ELR (cell line): Measurements from ENCODE around the gene THRAP3.

Source experiments
- DNase-seq: peaks from one replicate; pipeline ENCODE4 v3.0.0-alpha.2; 2015; ENCODE audit warnings: low read depth

THRAP3 gene

DNA sequence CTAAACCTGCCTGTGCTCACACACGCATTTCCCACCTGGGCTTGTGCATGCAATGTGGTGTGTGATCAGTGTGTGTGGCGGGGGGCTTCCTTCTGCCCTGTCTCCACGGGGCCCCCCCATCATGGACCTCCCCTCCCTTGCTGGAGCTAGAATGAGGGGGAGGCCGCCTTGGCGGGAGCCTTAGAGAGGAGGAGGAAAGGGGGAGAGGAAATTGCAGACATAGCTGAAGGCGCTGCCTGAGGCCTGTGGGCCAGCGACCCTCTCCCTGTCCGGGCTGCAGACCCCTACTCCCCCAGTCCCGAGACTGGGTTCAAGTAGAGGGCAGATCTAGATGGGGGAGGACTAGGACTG is 100.1 kb downstream of the THRAP3 start:
- no peak for DNase-seq

DNA sequence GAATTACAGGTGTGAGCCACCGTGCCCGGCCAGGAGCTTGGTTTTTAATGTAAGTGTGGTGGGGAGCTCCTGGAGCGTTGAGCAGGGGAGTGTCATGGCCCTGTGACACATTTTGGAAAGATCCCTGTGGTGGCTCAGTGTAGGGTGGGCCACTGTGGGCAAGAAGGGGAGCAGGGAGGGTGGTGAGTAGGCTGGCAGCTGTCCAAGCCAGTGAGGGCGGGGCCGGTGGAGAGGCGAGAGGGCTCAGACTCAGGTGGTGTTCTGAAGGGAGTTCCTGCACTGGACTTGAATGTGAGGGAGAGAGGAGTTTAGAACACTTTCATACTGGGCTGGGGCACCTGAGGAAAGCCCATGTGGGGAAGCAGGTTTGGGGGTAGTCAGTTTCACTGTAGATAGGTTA is 102.3 kb downstream of the THRAP3 start:
- DNase-seq = no peak

- peak; percentile 73 for DNase-seq
Measured at GRCh38 chr1:36327421-36328087, 103.3 kb downstream of the THRAP3 start.

GRCh38 chr1:36328088-36328480 is 103.8 kb downstream of the THRAP3 start:
- DNase-seq = no peak

DNA sequence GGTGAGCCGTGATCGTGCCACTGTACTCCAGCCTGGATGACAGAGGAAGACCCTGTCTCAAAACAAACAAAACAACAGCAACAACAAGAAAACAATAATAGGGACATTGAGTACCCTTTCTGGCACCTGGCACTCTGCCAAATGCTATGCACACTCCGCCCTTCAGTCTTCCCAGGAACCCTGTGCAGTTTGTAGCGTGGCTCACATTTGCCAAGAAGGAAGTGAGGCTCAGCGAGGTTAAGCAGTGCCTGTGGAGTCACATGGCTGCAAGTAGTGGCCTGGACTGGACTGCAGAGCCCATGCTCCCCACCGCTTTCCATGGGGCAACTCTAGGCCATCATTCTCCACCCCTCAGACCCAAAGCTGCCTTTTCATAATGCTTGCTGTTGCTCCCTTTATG is 104.5 kb downstream of the THRAP3 start:
- DNase-seq = no peak

DNA sequence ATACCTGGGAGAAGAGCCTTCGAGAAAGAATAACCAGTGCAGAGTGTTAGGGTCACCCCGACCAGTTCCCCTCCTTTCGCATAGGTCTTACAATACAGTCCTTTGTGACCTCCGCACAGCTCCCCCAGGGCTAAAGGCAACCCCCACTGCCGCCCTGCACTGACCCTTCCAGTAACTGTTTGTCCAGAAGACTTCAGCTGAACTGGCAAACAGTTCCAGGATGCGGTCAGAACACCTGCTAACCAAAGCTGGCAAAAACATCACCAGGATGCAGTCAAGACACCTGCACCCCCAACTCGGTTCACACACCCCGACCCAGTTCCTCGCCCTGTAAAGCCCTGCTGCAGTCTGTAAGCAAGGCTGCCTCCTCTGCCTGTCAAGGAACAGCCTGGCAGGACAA is 105.6 kb downstream of the THRAP3 start:
- DNase-seq = no peak

GRCh38 chr1:36330940-36331339 is 106.7 kb downstream of the THRAP3 start:
- no peak for DNase-seq

- no peak for DNase-seq
Measured at GRCh38 chr1:36337830-36338229, 113.6 kb downstream of the THRAP3 start.

DNA sequence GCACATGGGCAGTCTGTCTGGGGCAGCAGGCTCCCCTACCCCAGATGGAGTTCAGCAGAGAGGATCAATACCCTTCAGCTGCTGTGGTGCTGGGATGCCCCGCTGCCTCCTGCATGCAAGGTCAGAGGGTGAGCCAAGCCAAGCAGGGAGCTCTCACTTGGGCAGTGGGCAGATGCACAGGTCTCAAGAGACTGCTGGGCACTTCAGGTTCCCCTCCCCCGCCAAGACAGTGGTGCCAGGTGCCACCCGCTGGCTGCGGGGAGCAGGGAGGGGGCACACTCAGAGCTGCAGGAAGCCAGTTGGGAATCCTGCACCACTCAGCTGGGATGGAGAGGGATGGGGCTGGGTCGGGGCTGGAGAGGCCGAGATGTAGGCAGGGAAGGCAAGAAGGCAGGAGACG is 115.0 kb downstream of the THRAP3 start:
- DNase-seq = no peak

GRCh38 chr1:36339615-36340014 is 115.4 kb downstream of the THRAP3 start:
- no peak for DNase-seq

DNA sequence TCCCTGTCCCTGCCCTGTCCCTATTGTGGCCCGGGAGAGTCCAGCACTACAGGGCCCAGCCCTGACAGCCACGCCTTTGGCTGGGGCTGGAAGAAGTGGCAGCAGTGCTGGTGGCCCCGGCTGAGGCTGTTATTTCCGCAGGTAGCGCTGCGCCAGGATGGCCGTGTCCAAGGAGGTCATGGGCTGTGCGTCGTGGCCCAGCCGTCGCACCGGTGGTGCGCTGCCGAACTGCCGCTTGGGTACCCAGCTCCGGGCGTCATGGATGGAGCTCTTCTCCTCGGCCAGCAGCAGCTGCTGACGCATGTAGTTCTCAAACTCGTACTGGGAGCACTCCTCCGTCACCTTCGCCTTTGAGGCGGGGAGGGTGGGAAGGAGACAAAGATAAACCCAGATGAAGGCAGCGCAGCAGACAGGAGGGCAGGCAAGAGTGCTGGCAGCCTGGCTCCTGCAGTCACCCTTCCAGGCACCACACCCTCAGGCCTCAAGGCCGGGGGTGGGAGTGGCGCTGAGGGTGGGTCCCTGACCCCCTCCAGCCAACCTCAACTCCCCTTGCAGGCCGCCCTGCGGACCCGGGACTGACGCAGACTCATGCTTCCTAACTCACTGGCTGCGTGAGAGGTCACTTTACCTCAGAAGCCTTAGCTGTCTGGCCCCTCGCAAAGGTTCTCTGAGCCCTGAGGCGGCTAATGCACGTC is 117.5 kb downstream of the THRAP3 start:
- no peak for DNase-seq

GRCh38 chr1:36342426-36343185 is 118.4 kb downstream of the THRAP3 start:
- peak; percentile 92 for DNase-seq

DNA sequence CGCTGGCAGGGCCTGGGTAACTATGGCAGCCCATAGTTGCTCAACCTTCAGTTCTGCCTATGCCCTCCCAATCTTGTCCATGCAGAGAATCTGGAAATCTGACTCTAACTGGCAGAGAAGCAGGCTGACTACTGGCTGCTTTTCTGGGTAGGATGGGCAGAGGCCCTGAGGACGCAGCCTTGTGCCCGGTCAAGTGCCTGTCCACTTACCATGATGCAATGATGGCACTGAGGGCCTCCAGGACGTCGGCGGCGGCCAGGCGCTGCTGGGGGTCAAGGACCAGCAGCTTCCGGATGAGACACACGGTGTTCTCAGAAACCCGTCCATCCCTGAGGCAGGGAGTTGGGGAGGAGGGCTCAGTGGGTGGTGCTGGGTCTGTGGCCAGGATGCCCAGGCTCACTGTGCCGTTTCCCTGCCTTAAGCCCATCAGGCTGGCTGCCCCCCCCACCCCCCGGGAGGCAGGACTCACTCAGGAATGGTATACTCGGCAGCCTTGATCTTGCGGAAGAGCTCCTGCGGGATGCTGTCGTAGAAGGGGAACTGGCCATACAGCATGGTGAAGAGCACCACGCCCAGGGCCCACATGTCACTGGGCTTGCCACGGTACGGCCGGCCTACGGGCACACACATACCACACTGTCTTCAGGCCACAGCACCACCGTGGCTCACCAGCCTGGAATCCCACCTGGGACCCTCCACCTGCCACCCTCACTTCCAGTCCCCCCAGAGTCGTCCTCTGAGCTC is 119.6 kb downstream of the THRAP3 start:
- DNase-seq = no peak

GRCh38 chr1:36344395-36344680 is 120.1 kb downstream of the THRAP3 start:
- DNase-seq = no peak

DNA sequence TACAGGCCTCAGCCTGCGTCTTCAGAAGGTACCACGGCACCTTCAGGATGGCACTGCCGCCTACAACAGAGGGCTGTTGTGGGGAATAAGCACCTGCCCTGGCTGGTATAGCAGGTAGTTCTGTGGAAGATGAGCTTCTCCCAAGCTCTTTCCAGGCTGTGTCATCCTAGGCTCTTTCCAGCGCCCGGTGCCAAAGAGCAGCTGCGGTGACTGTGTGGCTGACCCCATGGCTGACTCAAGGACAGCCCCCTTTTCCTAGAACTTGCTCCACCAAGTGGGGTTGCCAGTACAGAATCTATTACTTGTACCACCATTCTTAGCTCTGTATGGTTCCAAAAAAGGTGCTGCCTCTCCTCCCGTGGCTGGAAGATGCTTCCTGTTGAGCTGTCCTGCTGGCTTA is 121.1 kb downstream of the THRAP3 start:
- no peak for DNase-seq

GRCh38 chr1:36346741-36347370 is 122.6 kb downstream of the THRAP3 start:
- DNase-seq = no peak

DNA sequence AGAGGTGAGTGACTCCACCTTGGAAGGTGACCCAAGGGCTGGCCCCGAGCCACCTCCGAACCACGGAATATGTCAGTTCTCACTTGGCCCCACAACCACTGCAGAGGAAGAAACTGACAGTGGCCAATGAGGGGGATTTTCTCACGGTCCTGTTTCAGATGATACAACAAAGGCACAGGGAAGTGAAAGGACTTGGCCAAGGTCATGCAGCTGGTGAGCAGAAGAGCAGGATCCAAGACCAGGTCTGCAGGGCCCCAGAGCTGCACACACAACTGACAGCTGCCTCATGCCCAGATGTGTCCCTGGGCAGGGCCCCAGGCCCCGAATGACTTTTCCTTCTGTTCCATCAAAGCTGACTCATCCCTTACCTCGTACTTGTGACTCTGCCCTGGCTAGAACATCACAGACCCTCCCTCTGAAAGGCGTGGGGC is 125.0 kb downstream of the THRAP3 start:
- peak; percentile 84 for DNase-seq

GRCh38 chr1:36349839-36350238 is 125.6 kb downstream of the THRAP3 start:
- DNase-seq = no peak

- peak; percentile 95 for DNase-seq
Measured at GRCh38 chr1:36350659-36351226, 126.5 kb downstream of the THRAP3 start.

DNA sequence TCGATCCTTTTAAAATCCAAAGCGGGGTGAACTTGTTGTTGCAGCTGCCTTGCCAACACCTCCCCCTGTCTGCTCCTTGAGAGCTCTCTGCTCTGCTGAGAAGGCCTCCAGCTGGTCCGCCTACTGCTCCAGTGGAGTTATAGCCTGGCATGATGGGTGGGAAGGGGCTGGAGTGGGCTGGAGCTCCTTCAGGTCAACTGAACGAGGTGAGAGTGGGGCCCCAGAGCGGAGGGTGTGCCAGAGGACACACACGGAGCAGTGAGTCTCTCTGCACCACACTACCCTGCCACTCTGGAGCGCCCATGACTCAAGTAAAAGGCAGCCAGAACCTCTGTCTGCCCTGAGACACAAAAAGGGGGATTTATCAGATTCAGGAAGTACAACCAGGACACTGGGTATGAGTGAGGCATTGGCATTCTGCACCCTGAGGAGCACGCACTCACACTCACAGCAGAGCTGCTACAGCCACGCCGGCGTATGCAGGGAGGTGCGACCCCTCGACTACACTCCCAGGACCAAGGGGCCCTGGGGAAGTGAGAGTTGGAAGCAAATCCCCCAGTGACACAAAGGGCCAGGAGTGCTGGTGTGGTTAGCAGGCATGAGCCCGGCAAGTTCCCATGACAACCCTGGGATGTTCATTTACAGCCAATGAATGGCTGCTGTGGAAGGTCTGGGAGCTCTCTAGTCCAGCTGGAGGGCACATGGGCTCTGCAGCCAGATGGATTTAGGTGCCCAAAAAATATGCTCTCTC is 127.2 kb downstream of the THRAP3 start:
- peak; percentile 97 for DNase-seq
